Osteocyte (in vitro differentiated cells): ENCODE data around the gene KANK4. TPM values are rescaled to one million over a fixed set of nuclear protein-coding genes. Genes with fewer than 3 reads are reported as not detected.

ENCODE experiments used
- DNase-seq: peaks from one replicate; pipeline ENCODE4 v3.0.0; 2021; ENCODE audit warnings: mixed read lengths; ENCODE audit not compliant: unreplicated experiment; ENCODE audit errors: extremely low spot score
- H3K27ac Mint-ChIP-seq: one replicate; pipeline ENCODE4 v1.8.0; 2021; ENCODE audit warnings: mild to moderate bottlenecking, mixed read lengths; ENCODE audit not compliant: unreplicated experiment
- H3K27me3 Mint-ChIP-seq: one replicate; pipeline ENCODE4 v1.8.0; 2021; ENCODE audit warnings: mixed read lengths; ENCODE audit not compliant: unreplicated experiment
- H3K36me3 Mint-ChIP-seq: one replicate; pipeline ENCODE4 v1.8.0; 2021; ENCODE audit warnings: mixed read lengths; ENCODE audit not compliant: unreplicated experiment
- H3K4me1 Mint-ChIP-seq: one replicate; pipeline ENCODE4 v1.8.0; 2021; ENCODE audit warnings: mixed read lengths; ENCODE audit not compliant: unreplicated experiment
- H3K4me3 Mint-ChIP-seq: one replicate; pipeline ENCODE4 v1.8.0; 2021; ENCODE audit warnings: mild to moderate bottlenecking, moderate library complexity, mixed read lengths; ENCODE audit not compliant: unreplicated experiment
- H3K9me3 Mint-ChIP-seq: one replicate; pipeline ENCODE4 v1.8.0; 2021; ENCODE audit warnings: mixed read lengths; ENCODE audit not compliant: unreplicated experiment
- CTCF ChIP-seq: fragments of 200-600 bp; sonication (generic); IDR thresholded peaks from 2 replicates; pipeline ENCODE4 v1.5.0; 2021; ENCODE audit warnings: antibody characterized with exemption, mild to moderate bottlenecking, moderate library complexity
- total RNA-seq: library from RNA; stranded (reverse); gene quantifications from 2 replicates; pipeline ENCODE4 v1.2.1, GENCODE V29; 2021

KANK4 gene
- total RNA-seq, 1 donor from 2014 or later, result not detected

- Mint-ChIP-seq H3K4me1 (no peaks in the 10 kb centered on the region), H3K9me3 (no peaks in the 10 kb centered on the region), H3K4me3 (no peak overlapping the region), H3K27ac (no peak overlapping the region), H3K27me3 (peaks cover 60% of the 10 kb centered on the region), H3K36me3 (no peaks in the 10 kb centered on the region)
- no peak for TF ChIP-seq CTCF
- DNase-seq, result no peak
Measured at GRCh38 chr1:62311473-62311943, 7.7 kb downstream of the KANK4 start.

- Mint-ChIP-seq H3K27ac (no peak overlapping the region), H3K27me3 (peaks cover 51% of the 10 kb centered on the region), H3K4me3 (no peak overlapping the region), H3K4me1 (no peaks in the 10 kb centered on the region), H3K36me3 (no peaks in the 10 kb centered on the region), H3K9me3 (no peaks in the 10 kb centered on the region)
- no peak for TF ChIP-seq CTCF
- no peak for DNase-seq
Measured at GRCh38 chr1:62309906-62310305, 9.3 kb downstream of the KANK4 start.

- Mint-ChIP-seq H3K36me3 (no peaks in the 10 kb centered on the region), H3K4me3 (no peak overlapping the region), H3K9me3 (no peaks in the 10 kb centered on the region), H3K4me1 (no peaks in the 10 kb centered on the region), H3K27ac (no peak overlapping the region), H3K27me3 (peaks cover 54% of the 10 kb centered on the region)
- no peak for DNase-seq
- no peak for TF ChIP-seq CTCF
Measured at GRCh38 chr1:62308606-62309005, 10.6 kb downstream of the KANK4 start.

- H3K9me3 Mint-ChIP-seq, result no peaks in the 10 kb centered on the region
- no peak overlapping the region for H3K4me3 Mint-ChIP-seq
- TF ChIP-seq CTCF, result no peak
- H3K27me3 Mint-ChIP-seq, result peaks cover 54% of the 10 kb centered on the region
- H3K4me1 Mint-ChIP-seq, result no peaks in the 10 kb centered on the region
- DNase-seq, result no peak
- H3K27ac Mint-ChIP-seq, result no peak overlapping the region
- no peaks in the 10 kb centered on the region for H3K36me3 Mint-ChIP-seq
Measured at GRCh38 chr1:62307895-62308492, 11.2 kb downstream of the KANK4 start.

- no peak for TF ChIP-seq CTCF
- Mint-ChIP-seq H3K27ac (no peak overlapping the region), H3K4me1 (no peaks in the 10 kb centered on the region), H3K9me3 (no peaks in the 10 kb centered on the region), H3K4me3 (no peak overlapping the region), H3K27me3 (peaks cover 49% of the 10 kb centered on the region), H3K36me3 (no peaks in the 10 kb centered on the region)
- no peak for DNase-seq
Measured at GRCh38 chr1:62307446-62307845, 11.8 kb downstream of the KANK4 start.
